ENCODE results near the gene HS6ST2.

The HS6ST2 gene

DNA sequence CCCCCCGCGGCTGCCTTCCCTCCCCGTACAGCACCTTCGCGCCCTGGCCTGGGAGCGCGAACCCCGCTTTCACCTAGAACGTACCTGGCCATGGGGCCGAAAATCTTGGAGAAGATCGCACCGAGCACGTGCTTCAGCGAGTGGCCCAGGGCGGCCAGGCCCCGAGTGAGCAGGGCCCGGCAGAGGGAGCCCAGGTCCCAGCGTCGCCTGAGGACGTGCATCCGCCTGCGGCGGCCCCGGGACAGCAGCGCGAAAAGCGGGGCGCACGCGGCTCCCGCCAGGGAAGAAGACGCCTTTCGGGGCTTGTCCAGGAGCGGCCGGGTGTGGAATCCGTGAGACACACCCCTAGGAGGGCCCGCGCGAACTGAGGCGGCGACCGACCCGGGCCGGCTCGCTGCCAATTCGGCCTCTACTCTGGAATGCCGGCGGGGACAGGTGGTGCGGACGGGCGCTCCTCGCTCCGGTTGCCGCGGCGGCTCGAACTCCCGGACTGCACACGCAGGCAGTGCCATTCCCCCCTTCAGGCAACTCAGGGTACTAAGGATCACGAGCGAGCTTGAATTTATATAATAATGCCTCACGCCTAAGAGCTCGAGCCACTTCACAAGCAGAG is at the start of gene HS6ST2:
Gene HS6ST2 (minus strand): TSS at position 539 of the 613 bp plus-strand sequence.
- Histone ChIP-seq H3K9me3 (ENCODE audit: control insufficient read depth, insufficient read depth, low read depth, low read length) (no peaks in the 10 kb centered on the region), H3K4me3 (ENCODE audit: low read depth, low read length) (peak within 1 kb of the TSS; percentile 52), H3K4me1 (ENCODE audit: control insufficient read depth, insufficient read depth, low read length) (0 out of 2 replicates have a peak, but pooled peaks cover 3% of the 10 kb centered on the region), H3K36me3 (ENCODE audit: control insufficient read depth in 2 of 2, insufficient read depth in 1 of 2, low read length in 2 of 2) (no peaks in the 10 kb centered on the region), H3K27ac (ENCODE audit: extremely low read depth, low read depth, low read length) (peak within 1 kb of the TSS; percentile 80; the same call in 1 of the 2 replicates)
- POLR2A ChIA-PET, result interaction anchor here (0.6 kb wide), 1 partner anchor 1066 kb away, joined by 3 read pairs; no protein-coding TSS in a partner anchor
- CTCF ChIA-PET, result interaction anchor here (0.7 to 3.2 kb wide), 3 partner anchors 10 to 282 kb away, joined by 3 to 20 read pairs (median 4); no protein-coding TSS in a partner anchor
- TF ChIP-seq ZNF658 (tag by site-specific recombination; IDR thresholded peaks at IDR 0.05) (no peak), ZNF600 (tag by site-specific recombination; IDR thresholded peaks at IDR 0.05) (peak; percentile 68; the same call in 1 of the 2 replicates), ZXDB (tag by site-specific recombination; IDR thresholded peaks at IDR 0.05) (0 out of 2 replicates have a peak, but pooled peaks have one; percentile 33), ZNF501 (tag by site-specific recombination; IDR thresholded peaks at IDR 0.05) (0 out of 2 replicates have a peak, but pooled peaks have one; percentile 31), PRDM2 (tag by site-specific recombination; IDR thresholded peaks at IDR 0.05; ENCODE audit: borderline replicate concordance) (no peak), ZNF366 (tag by site-specific recombination; conservative IDR thresholded peaks at IDR 0.05) (no peak), YY1 (tag by site-specific recombination; IDR thresholded peaks at IDR 0.05) (peak; percentile 30; the same call in 1 of the 2 replicates), SP3 (tag by site-specific recombination; IDR thresholded peaks at IDR 0.05) (peak; percentile 50), ZNF266 (tag by site-specific recombination; IDR thresholded peaks at IDR 0.05; ENCODE audit: low read depth) (no peak), ZNF202 (tag by site-specific recombination; IDR thresholded peaks at IDR 0.05; ENCODE audit: borderline replicate concordance) (no peak), ZNF341 (tag by site-specific recombination; IDR thresholded peaks at IDR 0.05; ENCODE audit: low read depth) (peak; percentile 32; the same call in 1 of the 2 replicates), ZBTB8A (tag by site-specific recombination; IDR thresholded peaks at IDR 0.05) (peak; percentile 81), ZBTB20 (tag by site-specific recombination; IDR thresholded peaks at IDR 0.05) (peak; percentile 90), ZNF350 (tag by site-specific recombination; IDR thresholded peaks at IDR 0.05) (no peak), ZNF747 (tag by site-specific recombination; IDR thresholded peaks at IDR 0.05) (no peak), ZFP41 (tag by site-specific recombination; IDR thresholded peaks at IDR 0.05; ENCODE audit: borderline replicate concordance) (no peak), ZNF596 (tag by site-specific recombination; IDR thresholded peaks at IDR 0.05) (no peak), ZNF510 (tag by site-specific recombination; IDR thresholded peaks at IDR 0.05; ENCODE audit: insufficient replicate concordance) (no peak), ZNF548 (tag by site-specific recombination; IDR thresholded peaks at IDR 0.05) (no peak), KLF16 (tag by site-specific recombination; IDR thresholded peaks at IDR 0.05) (peak; percentile 57; the same call in 1 of the 2 replicates), ZNF248 (tag by site-specific recombination; IDR thresholded peaks at IDR 0.05) (no peak), ZFP37 (tag by site-specific recombination; IDR thresholded peaks at IDR 0.05) (peak; percentile 77; the same call in 1 of the 2 replicates), ZNF660 (tag by site-specific recombination; IDR thresholded peaks at IDR 0.05) (0 out of 2 replicates have a peak, but pooled peaks have one; percentile 32), KLF1 (tag by site-specific recombination; IDR thresholded peaks at IDR 0.05) (peak; percentile 51; the same call in 1 of the 2 replicates), ZNF768 (tag by site-specific recombination; IDR thresholded peaks at IDR 0.05) (no peak), ZNF433 (tag by site-specific recombination; IDR thresholded peaks at IDR 0.05; ENCODE audit: low read depth) (no peak), GLIS2 (tag by site-specific recombination; IDR thresholded peaks at IDR 0.05) (peak; percentile 72; the same call in 1 of the 2 replicates)
- TF ChIP-seq, protein P1, sequence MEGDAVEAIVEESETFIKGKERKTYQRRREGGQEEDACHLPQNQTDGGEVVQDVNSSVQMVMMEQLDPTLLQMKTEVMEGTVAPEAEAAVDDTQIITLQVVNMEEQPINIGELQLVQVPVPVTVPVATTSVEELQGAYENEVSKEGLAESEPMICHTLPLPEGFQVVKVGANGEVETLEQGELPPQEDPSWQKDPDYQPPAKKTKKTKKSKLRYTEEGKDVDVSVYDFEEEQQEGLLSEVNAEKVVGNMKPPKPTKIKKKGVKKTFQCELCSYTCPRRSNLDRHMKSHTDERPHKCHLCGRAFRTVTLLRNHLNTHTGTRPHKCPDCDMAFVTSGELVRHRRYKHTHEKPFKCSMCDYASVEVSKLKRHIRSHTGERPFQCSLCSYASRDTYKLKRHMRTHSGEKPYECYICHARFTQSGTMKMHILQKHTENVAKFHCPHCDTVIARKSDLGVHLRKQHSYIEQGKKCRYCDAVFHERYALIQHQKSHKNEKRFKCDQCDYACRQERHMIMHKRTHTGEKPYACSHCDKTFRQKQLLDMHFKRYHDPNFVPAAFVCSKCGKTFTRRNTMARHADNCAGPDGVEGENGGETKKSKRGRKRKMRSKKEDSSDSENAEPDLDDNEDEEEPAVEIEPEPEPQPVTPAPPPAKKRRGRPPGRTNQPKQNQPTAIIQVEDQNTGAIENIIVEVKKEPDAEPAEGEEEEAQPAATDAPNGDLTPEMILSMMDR (tag by site-specific recombination; IDR thresholded peaks at IDR 0.05), result peak; percentile 72
- TF ChIP-seq, protein P2, sequence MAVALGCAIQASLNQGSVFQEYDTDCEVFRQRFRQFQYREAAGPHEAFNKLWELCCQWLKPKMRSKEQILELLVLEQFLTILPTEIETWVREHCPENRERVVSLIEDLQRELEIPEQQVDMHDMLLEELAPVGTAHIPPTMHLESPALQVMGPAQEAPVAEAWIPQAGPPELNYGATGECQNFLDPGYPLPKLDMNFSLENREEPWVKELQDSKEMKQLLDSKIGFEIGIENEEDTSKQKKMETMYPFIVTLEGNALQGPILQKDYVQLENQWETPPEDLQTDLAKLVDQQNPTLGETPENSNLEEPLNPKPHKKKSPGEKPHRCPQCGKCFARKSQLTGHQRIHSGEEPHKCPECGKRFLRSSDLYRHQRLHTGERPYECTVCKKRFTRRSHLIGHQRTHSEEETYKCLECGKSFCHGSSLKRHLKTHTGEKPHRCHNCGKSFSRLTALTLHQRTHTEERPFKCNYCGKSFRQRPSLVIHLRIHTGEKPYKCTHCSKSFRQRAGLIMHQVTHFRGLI (tag by site-specific recombination; IDR thresholded peaks at IDR 0.05), result no peak
